Peyer's patch (tissue), 4 donors: ENCODE data around the gene AQP6. TPM values are rescaled to one million over a fixed set of nuclear protein-coding genes. Genes with fewer than 3 reads are reported as not detected.
A peak's percentile ranks its signal among the peaks of the same experiment; 100 is the strongest.

Source experiments
- DNase-seq, 3 donors: peaks; one replicate each; pipeline ENCODE4 v3.0.0-alpha.2; 2017 to 2019
- H3K27ac ChIP-seq, 4 donors: fragments of 200-600 bp; sonication (generic); one replicate each; pipeline ENCODE4 v1.5.1; 2016 to 2019
- H3K27me3 ChIP-seq, 2 donors: fragments of 200-600 bp; sonication (generic); one replicate each; pipeline ENCODE4 v1.5.1; 2019
- H3K36me3 ChIP-seq, 3 donors: fragments of 200-600 bp; sonication (generic); one replicate each; pipeline ENCODE4 v1.5.1; 2016 to 2019
- H3K4me1 ChIP-seq, 4 donors: fragments of 200-600 bp; sonication (generic); one replicate each; pipeline ENCODE4 v1.5.1; 2016 to 2019
- H3K4me3 ChIP-seq, 4 donors: fragments of 200-600 bp; sonication (generic); 1 replicate in 3 of 4; 2 replicates in 1 of 4; pipeline ENCODE4 v1.5.1; 2016 to 2019; ENCODE audit warnings: mild to moderate bottlenecking in 1 of 4
- H3K9me3 ChIP-seq, 4 donors: fragments of 200-600 bp; sonication (generic); one replicate each; pipeline ENCODE4 v1.5.1; 2016 to 2019; ENCODE audit warnings: mild to moderate bottlenecking in 1 of 4
- CTCF ChIP-seq, 6 experiments: fragments of 450-650 bp in 4 of 6; fragments of 200-600 bp in 2 of 6; sonication (generic) in 1 of 6; IDR thresholded peaks; one replicate each; pipeline ENCODE4 v1.5.1; 2017 to 2019; ENCODE audit warnings: antibody characterized with exemption in 6 of 6, mild to moderate bottlenecking in 3 of 6, moderate library complexity in 1 of 6
- POLR2A ChIP-seq, 2 donors: fragments of 450-650 bp; IDR thresholded peaks; one replicate each; pipeline ENCODE4 v1.5.1; 2017; ENCODE audit warnings: antibody characterized with exemption in 2 of 2, mild to moderate bottlenecking in 2 of 2, moderate library complexity in 2 of 2
- total RNA-seq, 4 donors: library from RNA; depleted of rRNA; stranded (reverse); fragments of >200 nt; gene quantifications; one replicate each; pipeline ENCODE4 v1.1.0, GENCODE V29; 2016

AQP6 gene
- total RNA-seq, 4 donors from 2014 or later = not detected

GRCh38 chr12:49979791-49980190 is 7.0 kb downstream of the AQP6 start:
- Histone ChIP-seq H3K4me1 (peaks cover 0 to 13% (median 0%) of the 10 kb centered on the region in 4 donors), H3K27ac (no peak overlapping the region), H3K36me3 (no peaks in the 10 kb centered on the region), H3K27me3 (no peaks in the 10 kb centered on the region), H3K4me3 (no peak overlapping the region), H3K9me3 (no peaks in the 10 kb centered on the region)
- DNase-seq = no peak
- no peak for TF ChIP-seq POLR2A (IDR thresholded peaks at IDR 0.05)
- TF ChIP-seq CTCF (IDR thresholded peaks at IDR 0.05) = no peak

GRCh38 chr12:49980501-49981349 is 8.0 kb downstream of the AQP6 start:
- Histone ChIP-seq H3K4me1 (peaks cover 0 to 5% (median 0%) of the 10 kb centered on the region in 4 donors), H3K27ac (no peak overlapping the region), H3K9me3 (no peaks in the 10 kb centered on the region), H3K4me3 (no peak overlapping the region), H3K36me3 (no peaks in the 10 kb centered on the region), H3K27me3 (no peaks in the 10 kb centered on the region)
- TF ChIP-seq POLR2A (IDR thresholded peaks at IDR 0.05) (no peak), CTCF (IDR thresholded peaks at IDR 0.05) (no peak)
- DNase-seq = no peak

GRCh38 chr12:49982246-49983087 is 9.7 kb downstream of the AQP6 start:
- H3K4me1 ChIP-seq = peaks cover 0 to 5% (median 0%) of the 10 kb centered on the region in 4 donors
- no peaks in the 10 kb centered on the region for H3K9me3 ChIP-seq
- TF ChIP-seq POLR2A (IDR thresholded peaks at IDR 0.05) (no peak), CTCF (IDR thresholded peaks at IDR 0.05) (no peak)
- no peaks in the 10 kb centered on the region for H3K27me3 ChIP-seq
- no peaks in the 10 kb centered on the region for H3K36me3 ChIP-seq
- H3K4me3 ChIP-seq = no peak overlapping the region
- no peak for DNase-seq
- no peak overlapping the region for H3K27ac ChIP-seq

GRCh38 chr12:49983892-49984291 is 11.1 kb downstream of the AQP6 start:
- Histone ChIP-seq H3K9me3 (no peaks in the 10 kb centered on the region), H3K27ac (peak overlapping the region in 2 of 4 donors; percentile 9 to 44), H3K27me3 (no peaks in the 10 kb centered on the region), H3K4me3 (no peak overlapping the region), H3K4me1 (peaks cover 0 to 5% (median 0%) of the 10 kb centered on the region in 4 donors), H3K36me3 (peaks cover 0 to 2% (median 0%) of the 10 kb centered on the region in 3 donors)
- DNase-seq = no peak
- TF ChIP-seq CTCF (IDR thresholded peaks at IDR 0.05) = no peak
- TF ChIP-seq POLR2A (IDR thresholded peaks at IDR 0.05) = no peak

- H3K4me3 ChIP-seq = no peak overlapping the region
- no peaks in the 10 kb centered on the region for H3K27me3 ChIP-seq
- H3K27ac ChIP-seq = peak overlapping the region in 1 of 4 donors; percentile 15
- no peak for DNase-seq
- TF ChIP-seq CTCF (IDR thresholded peaks at IDR 0.05) = no peak
- no peak for TF ChIP-seq POLR2A (IDR thresholded peaks at IDR 0.05)
- H3K9me3 ChIP-seq = no peaks in the 10 kb centered on the region
- H3K4me1 ChIP-seq = peaks cover 0 to 5% (median 0%) of the 10 kb centered on the region in 4 donors
- H3K36me3 ChIP-seq = peaks cover 0 to 7% (median 0%) of the 10 kb centered on the region in 3 donors
These were observed 12.0 kb downstream of the AQP6 start for GRCh38 chr12:49984476-49985359.
